OCI-LY3 (cell line): ENCODE measurements around the gene PPP2R2B.

Experiments
- CTCF ChIP-seq: fragments of 200-600, 300-600 bp; sonication (generic); IDR thresholded peaks from 2 replicates; pipeline ENCODE4 v1.5.1; 2014; ENCODE audit warnings: antibody characterized with exemption, low read length, low read depth
- EZH2phosphoT487 ChIP-seq: fragments of 200-600 bp; shearing (Covaris generic); IDR thresholded peaks from 2 replicates; pipeline ENCODE4 v1.6.1; 2018; ENCODE audit warnings: antibody characterized with exemption, mixed run types, low read depth

- TF ChIP-seq CTCF (no peak), EZH2phosphoT487 (no peak)
These were observed 143.5 kb downstream of the PPP2R2B start for GRCh38 chr5:146734936-146735577.
